ENCODE measurements around the gene SNRNP48. TPM values are rescaled to one million over a fixed set of nuclear protein-coding genes. Genes with fewer than 3 reads are reported as not detected.

Gene SNRNP48
- polyA plus RNA-seq, 1 donor (not counting 4 experiments of a cell fraction or from before 2014, with no cell fraction given): 12.2 TPM

DNA sequence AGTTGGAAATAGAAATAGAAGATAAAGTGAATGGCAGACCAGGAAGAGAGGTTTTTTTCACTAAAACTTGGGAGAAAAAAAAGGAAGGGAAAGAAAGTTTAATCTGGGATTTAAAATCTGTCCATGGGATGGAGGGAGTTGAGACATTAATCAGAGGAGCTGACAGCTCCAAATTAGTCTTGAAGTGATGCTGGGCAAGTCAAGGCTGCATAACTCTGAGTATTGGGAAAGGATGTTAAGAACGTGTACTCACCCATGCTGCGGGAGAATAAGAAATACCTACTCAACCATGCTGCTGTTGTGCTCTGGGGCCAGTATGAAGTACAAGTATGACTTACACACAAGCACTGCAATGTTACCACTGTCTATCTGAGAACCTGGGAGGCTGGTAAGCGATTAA lies 47.5 kb downstream of the SNRNP48 start:
- H3K4me1 ChIP-seq (ENCODE audit: control insufficient read depth, extremely low read depth, insufficient read depth, low read length): peaks cover 19% of the 10 kb centered on the region
- no peaks in the 10 kb centered on the region for H3K9me3 ChIP-seq (ENCODE audit: control insufficient read depth, low read depth, low read length)
- TF ChIP-seq, protein P1, sequence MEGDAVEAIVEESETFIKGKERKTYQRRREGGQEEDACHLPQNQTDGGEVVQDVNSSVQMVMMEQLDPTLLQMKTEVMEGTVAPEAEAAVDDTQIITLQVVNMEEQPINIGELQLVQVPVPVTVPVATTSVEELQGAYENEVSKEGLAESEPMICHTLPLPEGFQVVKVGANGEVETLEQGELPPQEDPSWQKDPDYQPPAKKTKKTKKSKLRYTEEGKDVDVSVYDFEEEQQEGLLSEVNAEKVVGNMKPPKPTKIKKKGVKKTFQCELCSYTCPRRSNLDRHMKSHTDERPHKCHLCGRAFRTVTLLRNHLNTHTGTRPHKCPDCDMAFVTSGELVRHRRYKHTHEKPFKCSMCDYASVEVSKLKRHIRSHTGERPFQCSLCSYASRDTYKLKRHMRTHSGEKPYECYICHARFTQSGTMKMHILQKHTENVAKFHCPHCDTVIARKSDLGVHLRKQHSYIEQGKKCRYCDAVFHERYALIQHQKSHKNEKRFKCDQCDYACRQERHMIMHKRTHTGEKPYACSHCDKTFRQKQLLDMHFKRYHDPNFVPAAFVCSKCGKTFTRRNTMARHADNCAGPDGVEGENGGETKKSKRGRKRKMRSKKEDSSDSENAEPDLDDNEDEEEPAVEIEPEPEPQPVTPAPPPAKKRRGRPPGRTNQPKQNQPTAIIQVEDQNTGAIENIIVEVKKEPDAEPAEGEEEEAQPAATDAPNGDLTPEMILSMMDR (optimal IDR thresholded peaks at IDR 0.05 in 1 of 3, IDR thresholded peaks at IDR 0.05 in 1 of 3, conservative IDR thresholded peaks at IDR 0.05 in 1 of 3; ENCODE audit: extremely low read depth in 1 of 3, insufficient read depth in 2 of 3, low read length in 3 of 3): no peak
- no peak for TF ChIP-seq EZH2 (IDR thresholded peaks at IDR 0.05; ENCODE audit: low read length)
- no peak overlapping the region for H3K4me3 ChIP-seq (ENCODE audit: control insufficient read depth in 2 of 3, extremely low read depth in 1 of 3, insufficient read depth in 2 of 3, low read depth in 1 of 3, low read length in 3 of 3)
- H3K4me2 ChIP-seq (ENCODE audit: control insufficient read depth, extremely low read depth, insufficient read depth, low read depth, low read length): no peak overlapping the region
- no peak overlapping the region for H2AFZ ChIP-seq (ENCODE audit: control insufficient read depth, low read length)
- DNase-seq (ENCODE audit: low read depth, low spot score) (no peak), FAIRE-seq (no peak)
- no peaks in the 10 kb centered on the region for H3K36me3 ChIP-seq (ENCODE audit: control insufficient read depth in 2 of 2, extremely low read depth in 1 of 2, insufficient read depth in 2 of 2, low read length in 2 of 2)
- H4K20me1 ChIP-seq (ENCODE audit: control insufficient read depth, extremely low read depth, insufficient read depth, low read length): no peaks in the 10 kb centered on the region
- dilution Hi-C loops (cut with MboI; ENCODE audit: extremely low pct_ligation_motif_present, low sequenced_read_pairs): no loop called here
- no peak overlapping the region for H3K27ac ChIP-seq (ENCODE audit: control insufficient read depth, insufficient read depth, low read length)
- no peaks in the 10 kb centered on the region for H3K79me2 ChIP-seq (ENCODE audit: control insufficient read depth, insufficient read depth, low read length)
- H3K27me3 ChIP-seq (ENCODE audit: control insufficient read depth, extremely low read depth, insufficient read depth, low read length): no peaks in the 10 kb centered on the region
- no peaks in the 10 kb centered on the region for H3K9me1 ChIP-seq (ENCODE audit: control insufficient read depth, extremely low read depth, insufficient read depth, low read length)
- no peak overlapping the region for H3K9ac ChIP-seq (ENCODE audit: control insufficient read depth, extremely low read depth, insufficient read depth, low read length)

DNA sequence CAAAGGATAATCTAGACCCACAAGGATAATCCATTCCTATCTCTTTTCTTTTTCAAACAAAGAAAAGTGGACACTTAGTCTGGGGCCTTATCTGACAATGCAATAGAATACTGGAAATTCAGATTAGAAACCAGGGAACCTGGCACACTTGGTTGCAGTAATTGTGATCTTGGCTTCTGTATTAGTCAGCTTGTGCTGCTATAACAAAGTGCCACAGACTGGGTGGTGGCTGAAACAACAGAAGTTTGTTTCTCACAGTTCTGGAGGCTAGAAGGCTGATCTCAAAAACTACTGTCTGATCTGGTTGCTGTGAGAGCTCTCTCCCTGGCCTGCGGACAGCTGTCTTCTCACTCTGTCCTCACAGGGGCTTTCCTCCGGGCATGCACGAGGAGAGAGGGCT lies 49.4 kb downstream of the SNRNP48 start:
- H4K20me1 ChIP-seq (ENCODE audit: control insufficient read depth, extremely low read depth, insufficient read depth, low read length): no peaks in the 10 kb centered on the region
- DNase-seq (ENCODE audit: low read depth, low spot score): no peak
- H3K9me3 ChIP-seq (ENCODE audit: control insufficient read depth, low read depth, low read length): no peaks in the 10 kb centered on the region
- no peak overlapping the region for H2AFZ ChIP-seq (ENCODE audit: control insufficient read depth, low read length)
- H3K9me1 ChIP-seq (ENCODE audit: control insufficient read depth, extremely low read depth, insufficient read depth, low read length): no peaks in the 10 kb centered on the region
- no peak for FAIRE-seq
- no peaks in the 10 kb centered on the region for H3K79me2 ChIP-seq (ENCODE audit: control insufficient read depth, insufficient read depth, low read length)
- no peaks in the 10 kb centered on the region for H3K27me3 ChIP-seq (ENCODE audit: control insufficient read depth, extremely low read depth, insufficient read depth, low read length)
- dilution Hi-C loops (cut with MboI; ENCODE audit: extremely low pct_ligation_motif_present, low sequenced_read_pairs): no loop called here
- H3K27ac ChIP-seq (ENCODE audit: control insufficient read depth, insufficient read depth, low read length): no peak overlapping the region
- no peaks in the 10 kb centered on the region for H3K36me3 ChIP-seq (ENCODE audit: control insufficient read depth in 2 of 2, extremely low read depth in 1 of 2, insufficient read depth in 2 of 2, low read length in 2 of 2)
- H3K4me3 ChIP-seq (ENCODE audit: control insufficient read depth in 2 of 3, extremely low read depth in 1 of 3, insufficient read depth in 2 of 3, low read depth in 1 of 3, low read length in 3 of 3): no peak overlapping the region
- no peak overlapping the region for H3K4me2 ChIP-seq (ENCODE audit: control insufficient read depth, extremely low read depth, insufficient read depth, low read depth, low read length)
- TF ChIP-seq, protein P1 (optimal IDR thresholded peaks at IDR 0.05 in 1 of 3, IDR thresholded peaks at IDR 0.05 in 1 of 3, conservative IDR thresholded peaks at IDR 0.05 in 1 of 3; ENCODE audit: extremely low read depth in 1 of 3, insufficient read depth in 2 of 3, low read length in 3 of 3): no peak
- no peak for TF ChIP-seq EZH2 (IDR thresholded peaks at IDR 0.05; ENCODE audit: low read length)
- H3K9ac ChIP-seq (ENCODE audit: control insufficient read depth, extremely low read depth, insufficient read depth, low read length): no peak overlapping the region
- H3K4me1 ChIP-seq (ENCODE audit: control insufficient read depth, extremely low read depth, insufficient read depth, low read length): peaks cover 24% of the 10 kb centered on the region
